Fibroblast of skin of right quadriceps (primary cell): Measurements from ENCODE around the gene HEATR1.

Source experiments
- DNase-seq: peaks from one replicate; pipeline ENCODE4 v3.0.0-alpha.2; 2013

Gene HEATR1

GRCh38 chr1:236535190-236535589 is 69.1 kb downstream of the HEATR1 start:
- no peak for DNase-seq

- DNase-seq, result peak; percentile 70
These were observed 70.1 kb downstream of the HEATR1 start for GRCh38 chr1:236534151-236534651.

GRCh38 chr1:236532850-236533249 is 71.5 kb downstream of the HEATR1 start:
- no peak for DNase-seq

- no peak for DNase-seq
These were observed 73.4 kb downstream of the HEATR1 start for GRCh38 chr1:236530959-236531358.

GRCh38 chr1:236530286-236530685 is 74.0 kb downstream of the HEATR1 start:
- no peak for DNase-seq

GRCh38 chr1:236526079-236526478 is 78.2 kb downstream of the HEATR1 start:
- DNase-seq, result no peak

GRCh38 chr1:236524895-236525184 is 79.5 kb downstream of the HEATR1 start:
- no peak for DNase-seq

GRCh38 chr1:236524142-236524894 is 80.0 kb downstream of the HEATR1 start:
- DNase-seq, result peak; percentile 90

GRCh38 chr1:236523704-236524141 is 80.6 kb downstream of the HEATR1 start, which contains the start of gene LGALS8:
Gene LGALS8 (plus strand): TSS chr1:236523982. CDS start chr1:236526071, 2,089 bp downstream.
- peak; percentile 81 for DNase-seq

GRCh38 chr1:236522937-236523703 is 81.2 kb downstream of the HEATR1 start:
- DNase-seq, result no peak

- DNase-seq, result no peak
These were observed 83.8 kb downstream of the HEATR1 start for GRCh38 chr1:236520445-236521005.

- peak; percentile 45 for DNase-seq
These were observed 86.0 kb downstream of the HEATR1 start for GRCh38 chr1:236518322-236518721.

GRCh38 chr1:236516929-236517704 is 87.2 kb downstream of the HEATR1 start:
- DNase-seq, result peak; percentile 72

- no peak for DNase-seq
These were observed 88.8 kb downstream of the HEATR1 start for GRCh38 chr1:236515443-236515958.

GRCh38 chr1:236514703-236515442 is 89.4 kb downstream of the HEATR1 start:
- DNase-seq, result no peak

- DNase-seq, result no peak
These were observed 92.4 kb downstream of the HEATR1 start for GRCh38 chr1:236511735-236512418.

GRCh38 chr1:236509647-236510401 is 94.5 kb downstream of the HEATR1 start:
- DNase-seq, result no peak

- DNase-seq, result no peak
These were observed 95.1 kb downstream of the HEATR1 start for GRCh38 chr1:236509203-236509602.

GRCh38 chr1:236508593-236509027 is 95.7 kb downstream of the HEATR1 start:
- no peak for DNase-seq

GRCh38 chr1:236507022-236507700 is 97.2 kb downstream of the HEATR1 start:
- peak; percentile 10 for DNase-seq
